ENCODE results near the gene SNAP23. TPM values are rescaled to one million over a fixed set of nuclear protein-coding genes. Genes with fewer than 3 reads are reported as not detected.

Gene SNAP23
- total RNA-seq (10 to 100 TPM; 14.2 to 39.4 (median 19.6) TPM), polyA plus RNA-seq (10 to 100 TPM; 20.5 to 22.0 TPM)

DNA sequence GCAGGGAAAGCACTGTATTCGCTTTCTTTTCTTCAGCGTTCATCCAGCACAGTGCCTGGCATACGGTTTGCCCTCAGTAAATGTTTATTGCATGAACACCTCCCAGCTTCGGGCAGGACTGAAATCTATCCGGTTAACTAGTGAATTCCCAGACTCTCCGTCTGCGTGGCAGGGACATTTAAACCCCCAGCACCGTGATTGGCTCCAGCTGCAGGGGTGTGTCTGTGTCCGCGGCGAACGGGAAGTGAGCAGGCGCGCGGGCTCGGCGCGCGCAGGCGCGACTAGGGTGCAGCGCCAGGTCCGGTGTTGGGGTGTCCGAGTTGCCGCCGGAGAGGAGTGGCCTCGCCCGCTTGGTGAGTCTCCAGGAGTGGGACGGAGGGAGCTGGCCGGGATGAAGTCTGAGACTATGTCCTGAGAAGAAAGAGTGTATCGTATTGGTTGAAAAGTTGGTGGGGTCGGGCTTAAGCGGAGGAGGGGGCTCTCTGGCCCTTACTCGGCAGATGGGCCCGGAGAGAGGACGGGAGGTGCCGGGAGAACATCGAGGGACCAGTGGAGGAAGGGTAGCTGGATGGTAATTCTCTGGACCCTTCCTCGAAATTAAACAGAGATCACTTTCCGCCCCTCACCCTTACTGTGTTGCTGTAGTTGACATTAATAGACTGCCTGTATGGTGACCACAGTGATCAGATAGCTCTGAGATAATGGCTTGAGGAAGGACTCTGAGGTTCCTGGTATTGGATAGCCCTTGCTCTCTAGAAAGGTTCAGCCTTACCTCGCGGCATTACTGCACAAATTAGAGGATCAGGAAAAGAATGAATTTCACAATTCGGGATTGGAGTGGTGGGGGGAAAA is at the start of gene SNAP23:
Gene SNAP23 (plus strand): TSS at position 274 of the 852 bp plus-strand sequence. CDS start 16,213 bp downstream, outside the sequence.
- 1% methylated on average over 43 of the region's 43 CpGs for WGBS, 2 donors
- H3K4me1 ChIP-seq, result peaks cover 0 to 25% (median 12%) of the 10 kb centered on the region in 3 donors
- no peak for FAIRE-seq

DNA sequence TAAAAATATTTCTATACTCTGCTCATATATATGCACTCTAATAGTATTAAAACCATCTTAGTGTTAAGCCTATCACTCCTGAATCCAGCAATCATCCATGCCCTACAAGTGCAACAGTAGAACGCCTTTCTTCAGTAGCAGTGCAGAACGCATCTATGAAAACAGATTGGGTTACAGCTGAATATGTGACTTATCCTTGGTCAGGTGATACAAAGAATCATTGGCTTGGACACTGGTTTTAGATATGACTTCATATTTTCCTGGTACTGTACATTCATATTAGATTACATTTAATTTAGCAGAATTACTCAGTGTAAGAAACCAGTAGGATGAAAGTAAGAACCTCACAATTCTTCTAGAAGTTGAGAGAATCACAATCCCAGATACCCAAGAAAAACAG is 47.8 kb upstream of the SNAP23 start:
- no peak overlapping the region for H3K4me3 ChIP-seq
- no peak overlapping the region for H3K27ac ChIP-seq
- FAIRE-seq, result no peak
- no peaks in the 10 kb centered on the region for H3K27me3 ChIP-seq
- H3K9me3 ChIP-seq, result no peaks in the 10 kb centered on the region
- DNase-seq, result no peak
- ATAC-seq, result no peak
- 91 to 93% methylated on average over 2 of the region's 2 CpGs for WGBS, 2 donors
- intact Hi-C loops (cut with DNase I), result no loop called here
- H3K36me3 ChIP-seq, result peaks cover 0 to 46% (median 18%) of the 10 kb centered on the region in 3 donors
- H3K4me1 ChIP-seq, result no peaks in the 10 kb centered on the region
- TF ChIP-seq CTCF (IDR thresholded peaks at IDR 0.05), result no peak

More for the DNA sequence above, at the start of gene SNAP23:
- Histone ChIP-seq H3K27ac (peak within 1 kb of the TSS; percentile 74 to 99 (median 86)), H3K4me3 (peak within 1 kb of the TSS; percentile 19 to 77 (median 58)), H3K9me3 (no peaks in the 10 kb centered on the region), H3K36me3 (no peaks in the 10 kb centered on the region), H3K27me3 (no peaks in the 10 kb centered on the region)
- peak; percentile 91 to 97 (median 94) for DNase-seq
- peak; percentile 89 to 96 (median 92) for ATAC-seq
- intact Hi-C loops (cut with DNase I), result no loop called here
- TF ChIP-seq CTCF (IDR thresholded peaks at IDR 0.05), result no peak

DNA sequence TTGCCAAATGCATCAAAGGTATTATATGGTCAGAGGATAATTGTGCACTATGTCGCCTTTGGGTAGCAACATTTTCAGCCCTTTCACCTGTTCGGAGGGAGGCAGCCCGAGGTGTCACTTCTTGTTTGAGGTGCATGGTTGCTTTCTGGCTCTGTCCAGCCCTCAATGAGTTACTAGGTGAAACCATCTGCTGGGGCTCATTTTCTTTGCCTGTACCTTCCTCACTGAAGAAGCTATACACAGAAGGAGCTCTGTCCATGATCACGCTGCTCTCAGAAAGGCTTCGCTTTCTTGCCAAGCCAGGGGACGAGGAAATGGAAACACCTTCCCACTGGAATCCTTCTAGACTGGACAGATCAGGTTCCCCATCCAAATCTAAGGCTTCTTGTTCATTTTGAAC is 47.2 kb upstream of the SNAP23 start:
- Histone ChIP-seq H3K4me3 (no peak overlapping the region), H3K4me1 (no peaks in the 10 kb centered on the region), H3K36me3 (peaks cover 0 to 46% (median 18%) of the 10 kb centered on the region in 3 donors), H3K27me3 (no peaks in the 10 kb centered on the region), H3K27ac (no peak overlapping the region), H3K9me3 (no peaks in the 10 kb centered on the region)
- 93 to 94% methylated on average over 6 of the region's 6 CpGs for WGBS, 2 donors
- intact Hi-C loops (cut with DNase I), result no loop called here
- FAIRE-seq (no peak), DNase-seq (no peak), ATAC-seq (no peak)
- no peak for TF ChIP-seq CTCF (IDR thresholded peaks at IDR 0.05)

- Histone ChIP-seq H3K27me3 (no peaks in the 10 kb centered on the region), H3K36me3 (peaks cover 0 to 35% (median 18%) of the 10 kb centered on the region in 3 donors), H3K9me3 (no peaks in the 10 kb centered on the region), H3K4me1 (no peaks in the 10 kb centered on the region), H3K27ac (no peak overlapping the region), H3K4me3 (no peak overlapping the region)
- no peak for TF ChIP-seq CTCF (IDR thresholded peaks at IDR 0.05)
- ATAC-seq (no peak), FAIRE-seq (no peak), DNase-seq (no peak)
- intact Hi-C loops (cut with DNase I), result no loop called here
- 94 to 96% methylated on average over 13 of the region's 13 CpGs for WGBS, 2 donors
Observed at GRCh38 chr15:42449770-42450424, 45.5 kb upstream of the SNAP23 start.
